ENCODE data around the gene PDE5A.

The PDE5A gene

GRCh38 chr4:119628281-119629141 is at the start of gene PDE5A (continued):
- peak; percentile 43; the same call in 1 of the 2 replicates for TF ChIP-seq ZNF843 (tag by site-specific recombination; IDR thresholded peaks at IDR 0.05)
- no peak for TF ChIP-seq HOXA7 (CRISPR knock-in tag; IDR thresholded peaks at IDR 0.05; ENCODE audit: borderline replicate concordance)
- no peak for TF ChIP-seq ZSCAN23 (tag by site-specific recombination; IDR thresholded peaks at IDR 0.05)
- no peak for TF ChIP-seq ZNF18 (tag by site-specific recombination; IDR thresholded peaks at IDR 0.05)
- 0 out of 2 replicates have a peak, but pooled peaks have one; percentile 9 for TF ChIP-seq ZNF629 (tag by site-specific recombination; IDR thresholded peaks at IDR 0.05)
- TF ChIP-seq ZNF513 (tag by site-specific recombination; IDR thresholded peaks at IDR 0.05): no peak
- TF ChIP-seq ZNF837 (tag by site-specific recombination; IDR thresholded peaks at IDR 0.05): no peak
- peak; percentile 80 for TF ChIP-seq GLIS2 (tag by site-specific recombination; IDR thresholded peaks at IDR 0.05)
- TF ChIP-seq ZNF529 (tag by site-specific recombination; IDR thresholded peaks at IDR 0.05; ENCODE audit: insufficient replicate concordance): no peak
- TF ChIP-seq ZNF362 (tag by site-specific recombination; IDR thresholded peaks at IDR 0.05): no peak
- no peak for TF ChIP-seq TCF7L2 (IDR thresholded peaks at IDR 0.05; ENCODE audit: borderline replicate concordance, low read depth, low read length)
- no peak for TF ChIP-seq ZNF501 (tag by site-specific recombination; IDR thresholded peaks at IDR 0.05)
- TF ChIP-seq FEZF1 (tag by site-specific recombination; IDR thresholded peaks at IDR 0.05): no peak
- peak; percentile 87; the same call in 1 of the 2 replicates for TF ChIP-seq KLF8 (tag by site-specific recombination; IDR thresholded peaks at IDR 0.05)
- TF ChIP-seq YY1 (tag by site-specific recombination; IDR thresholded peaks at IDR 0.05): no peak
- no peak for TF ChIP-seq SCRT2 (tag by site-specific recombination; IDR thresholded peaks at IDR 0.05)
- TF ChIP-seq ZNF24 (tag by site-specific recombination; IDR thresholded peaks at IDR 0.05): no peak
- TF ChIP-seq ZNF544 (tag by site-specific recombination; IDR thresholded peaks at IDR 0.05): no peak
- no peak for TF ChIP-seq GFI1B (tag by site-specific recombination; IDR thresholded peaks at IDR 0.05)
- no peak for TF ChIP-seq HOXC10 (CRISPR knock-in tag; IDR thresholded peaks at IDR 0.05)
- 0 out of 2 replicates have a peak, but pooled peaks have one; percentile 8 for TF ChIP-seq KLF16 (tag by site-specific recombination; IDR thresholded peaks at IDR 0.05)
- no peak; the same call in 1 of the 2 replicates for TF ChIP-seq ZNF76 (tag by site-specific recombination; IDR thresholded peaks at IDR 0.05; ENCODE audit: borderline replicate concordance, low read depth)
- TF ChIP-seq ZNF221 (tag by site-specific recombination; IDR thresholded peaks at IDR 0.05; ENCODE audit: borderline replicate concordance): no peak
- no peak for TF ChIP-seq ZNF394 (tag by site-specific recombination; IDR thresholded peaks at IDR 0.05; ENCODE audit: borderline replicate concordance)
- no peak for TF ChIP-seq KLF7 (tag by site-specific recombination; IDR thresholded peaks at IDR 0.05; ENCODE audit: borderline replicate concordance)
- TF ChIP-seq ZFP69B (tag by site-specific recombination; IDR thresholded peaks at IDR 0.05): no peak
- TF ChIP-seq ZNF639 (tag by site-specific recombination; IDR thresholded peaks at IDR 0.05): no peak
- TF ChIP-seq ZNF426 (tag by site-specific recombination; IDR thresholded peaks at IDR 0.05): no peak
- TF ChIP-seq KLF10 (tag by site-specific recombination; IDR thresholded peaks at IDR 0.05): peak; percentile 57
- no peak for TF ChIP-seq ZNF37A (tag by site-specific recombination; IDR thresholded peaks at IDR 0.05)
- 0 out of 2 replicates have a peak, but pooled peaks have one; percentile 47 for TF ChIP-seq ZNF561 (tag by site-specific recombination; IDR thresholded peaks at IDR 0.05; ENCODE audit: borderline replicate concordance)
- TF ChIP-seq ATF2 (tag by site-specific recombination; IDR thresholded peaks at IDR 0.05; ENCODE audit: low read depth): no peak

All from HEK293 (cell line).